Measurements from ENCODE around the gene SLC39A10. TPM values are rescaled to one million over a fixed set of nuclear protein-coding genes. Genes with fewer than 3 reads are reported as not detected.

SLC39A10 gene
- total and polyA plus RNA-seq, 2 donors (not counting 1 experiment from before 2014, with no cell fraction given) = 18.6 to 99.3 TPM

GRCh38 chr2:195639238-195639858, 17.7 kb upstream of the SLC39A10 start:
- no peak overlapping the region for H3K4me3 Mint-ChIP-seq
- ChIA-PET POLR2A (no interaction called here), CTCF (interaction anchor here (1.4 kb wide), 1 partner anchor 21 kb away, joined by 4 read pairs; no protein-coding TSS in a partner anchor)
- Histone ChIP-seq H3K27me3 (replicated peaks in 1 of 4; ENCODE audit: control extremely low read depth in 1 of 4, control insufficient read depth in 3 of 4, insufficient read depth in 4 of 4, low read length in 3 of 4) (no peaks in the 10 kb centered on the region), H2AFZ (ENCODE audit: insufficient read depth, low read depth, low read length, poor library complexity, severe bottlenecking) (no peak overlapping the region), H4K20me1 (ENCODE audit: control insufficient read depth, insufficient read depth, low read length, poor library complexity, severe bottlenecking) (no peaks in the 10 kb centered on the region), H3K4me3 (ENCODE audit: control extremely low read depth in 1 of 5, extremely low read depth in 1 of 5, insufficient read depth in 1 of 5, low read depth in 2 of 5, low read length in 4 of 5) (no peak overlapping the region), H3K4me2 (replicated peaks; ENCODE audit: low read depth, low read length, poor library complexity, severe bottlenecking) (no peak overlapping the region), H3K27ac (ENCODE audit: low read length in 2 of 2) (no peak overlapping the region), H3K9me3 (ENCODE audit: control extremely low read depth in 1 of 3, control insufficient read depth in 2 of 3, insufficient read depth in 1 of 3, low read length in 2 of 3) (peaks cover 0 to 4% (median 0%) of the 10 kb centered on the region in 3 donors), H3K4me1 (ENCODE audit: control insufficient read depth in 2 of 2, insufficient read depth in 2 of 2, low read length in 2 of 2) (peaks cover 8 to 10% of the 10 kb centered on the region in 2 donors), H3K79me2 (ENCODE audit: control insufficient read depth, insufficient read depth, low read length) (peaks cover 5% of the 10 kb centered on the region), H3K9ac (ENCODE audit: low read length) (no peak overlapping the region), H3K36me3 (replicated peaks in 1 of 2; ENCODE audit: control extremely low read depth in 1 of 2, control insufficient read depth in 1 of 2, extremely low read depth in 1 of 2, insufficient read depth in 2 of 2, low read length in 1 of 2) (no peaks in the 10 kb centered on the region)
- no peak for ATAC-seq (ENCODE audit: low read depth)
- H3K27me3 Mint-ChIP-seq = no peaks in the 10 kb centered on the region
- no peak for DNase-seq
- no peaks in the 10 kb centered on the region for H3K9me3 Mint-ChIP-seq (ENCODE audit: insufficient read depth)
- no peak for TF ChIP-seq EZH2 (IDR thresholded peaks at IDR 0.05; ENCODE audit: borderline replicate concordance, insufficient read depth, low read depth, low read length, poor library complexity, severe bottlenecking)
- intact Hi-C loops (cut with micrococcal nuclease) = no loop called here
- 98% methylated on average over 7 of the region's 7 CpGs for WGBS (ENCODE audit: insufficient coverage)
- peaks cover 24% of the 10 kb centered on the region for H3K4me1 Mint-ChIP-seq
- H3K27ac Mint-ChIP-seq = no peak overlapping the region

GRCh38 chr2:195639959-195640358, 17.1 kb upstream of the SLC39A10 start:
- H3K9me3 Mint-ChIP-seq (ENCODE audit: insufficient read depth) = no peaks in the 10 kb centered on the region
- no peaks in the 10 kb centered on the region for H3K27me3 Mint-ChIP-seq
- H3K36me3 ChIP-seq (replicated peaks in 1 of 2; ENCODE audit: control extremely low read depth in 1 of 2, control insufficient read depth in 1 of 2, extremely low read depth in 1 of 2, insufficient read depth in 2 of 2, low read length in 1 of 2) = no peaks in the 10 kb centered on the region
- H2AFZ ChIP-seq (ENCODE audit: insufficient read depth, low read depth, low read length, poor library complexity, severe bottlenecking) = no peak overlapping the region
- peaks cover 0 to 4% (median 0%) of the 10 kb centered on the region in 3 donors for H3K9me3 ChIP-seq (ENCODE audit: control extremely low read depth in 1 of 3, control insufficient read depth in 2 of 3, insufficient read depth in 1 of 3, low read length in 2 of 3)
- H3K27me3 ChIP-seq (replicated peaks in 1 of 4; ENCODE audit: control extremely low read depth in 1 of 4, control insufficient read depth in 3 of 4, insufficient read depth in 4 of 4, low read length in 3 of 4) = no peaks in the 10 kb centered on the region
- DNase-seq = no peak
- H3K4me3 Mint-ChIP-seq = no peak overlapping the region
- no peak for ATAC-seq (ENCODE audit: low read depth)
- H3K4me1 Mint-ChIP-seq = peaks cover 24% of the 10 kb centered on the region
- H4K20me1 ChIP-seq (ENCODE audit: control insufficient read depth, insufficient read depth, low read length, poor library complexity, severe bottlenecking) = no peaks in the 10 kb centered on the region
- peaks cover 5% of the 10 kb centered on the region for H3K79me2 ChIP-seq (ENCODE audit: control insufficient read depth, insufficient read depth, low read length)
- H3K27ac Mint-ChIP-seq = no peak overlapping the region
- TF ChIP-seq CTCF (IDR thresholded peaks at IDR 0.05) = no peak
- ChIA-PET POLR2A (no interaction called here), CTCF (interaction anchor here (1.4 kb wide), 1 partner anchor 20 kb away, joined by 4 read pairs; no protein-coding TSS in a partner anchor)
- intact Hi-C loops (cut with micrococcal nuclease) = loop anchor here (5.0 kb wide), 1 partner anchor 33 kb away; no protein-coding TSS in a partner anchor
- H3K9ac ChIP-seq (ENCODE audit: low read length) = no peak overlapping the region
- H3K4me1 ChIP-seq (ENCODE audit: control insufficient read depth in 2 of 2, insufficient read depth in 2 of 2, low read length in 2 of 2) = peaks cover 8 to 10% of the 10 kb centered on the region in 2 donors
- no peak overlapping the region for H3K27ac ChIP-seq (ENCODE audit: low read length in 2 of 2)
- no peak overlapping the region for H3K4me3 ChIP-seq (ENCODE audit: control extremely low read depth in 1 of 5, extremely low read depth in 1 of 5, insufficient read depth in 1 of 5, low read depth in 2 of 5, low read length in 4 of 5)
- H3K4me2 ChIP-seq (replicated peaks; ENCODE audit: low read depth, low read length, poor library complexity, severe bottlenecking) = no peak overlapping the region
- no CpG with 5 or more reads among the region's 1 CpG for WGBS (ENCODE audit: insufficient coverage)
